HG02885 (cell line): Measurements from ENCODE around the gene GRAMD4.

Experiments used
- ATAC-seq: cut with Tn5 transposase; IDR thresholded peaks from one replicate; pipeline ENCODE4 v1.9.1; 2021; ENCODE audit warnings: mild to moderate bottlenecking; ENCODE audit not compliant: unreplicated experiment, poor library complexity

The GRAMD4 gene

GRCh38 chr22:46679706-46680269 is 59.6 kb downstream of the GRAMD4 start:
- no peak for ATAC-seq

DNA sequence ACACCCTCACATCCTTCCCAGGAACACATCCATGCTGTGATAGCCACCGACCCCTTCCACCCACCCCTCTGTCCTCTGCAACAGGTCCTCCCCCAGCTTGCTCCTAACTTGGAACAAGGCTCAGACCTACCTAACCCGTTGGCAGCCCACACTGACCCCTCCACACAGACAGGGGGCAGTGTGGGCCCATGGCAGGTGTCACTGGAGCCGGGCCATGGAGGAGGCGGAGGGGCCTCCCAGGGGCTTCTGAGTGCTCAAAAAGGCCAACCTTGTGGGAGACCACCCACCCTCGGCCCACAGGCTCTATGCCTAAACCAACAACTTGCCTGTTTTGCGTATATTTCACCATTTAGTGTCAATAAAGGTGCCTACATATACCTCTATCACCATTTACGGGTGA is 60.8 kb downstream of the GRAMD4 start:
- ATAC-seq = no peak

DNA sequence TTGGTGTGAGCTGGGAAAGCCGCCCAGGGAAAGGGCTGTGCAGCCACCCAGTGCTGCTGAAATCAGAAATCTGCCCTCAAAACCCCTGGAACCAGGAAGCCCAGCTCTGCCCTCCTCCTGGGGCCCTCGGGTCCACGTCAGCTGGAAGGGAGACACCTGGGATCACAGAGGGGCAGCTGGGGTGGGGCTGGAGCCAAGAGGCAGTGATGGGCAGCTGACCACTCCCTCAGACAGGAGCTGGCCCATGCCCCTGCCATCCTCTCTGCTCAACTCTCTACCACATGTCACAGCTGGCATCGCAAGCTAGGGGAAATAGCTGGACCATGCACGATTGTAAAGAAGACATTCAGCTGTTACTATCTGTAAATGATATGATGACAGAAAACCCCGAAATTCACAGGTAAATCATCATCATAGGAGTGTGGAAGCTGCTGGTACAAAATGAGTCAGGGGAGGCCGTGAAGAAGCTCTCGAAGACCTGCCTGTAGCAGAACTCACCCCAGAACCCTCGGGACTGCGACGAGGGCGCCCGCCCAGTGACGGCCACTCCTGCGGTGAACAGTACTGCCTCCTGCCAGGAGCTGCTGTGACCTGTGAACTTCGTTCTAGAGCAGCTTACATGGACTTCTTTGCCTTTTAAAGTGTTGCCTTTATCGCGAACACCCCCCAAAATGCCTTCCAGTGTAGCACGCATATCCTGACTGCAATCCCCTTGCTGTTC is 62.0 kb downstream of the GRAMD4 start:
- ATAC-seq = no peak

GRCh38 chr22:46684706-46685105 is 64.5 kb downstream of the GRAMD4 start:
- peak; percentile 58 for ATAC-seq

DNA sequence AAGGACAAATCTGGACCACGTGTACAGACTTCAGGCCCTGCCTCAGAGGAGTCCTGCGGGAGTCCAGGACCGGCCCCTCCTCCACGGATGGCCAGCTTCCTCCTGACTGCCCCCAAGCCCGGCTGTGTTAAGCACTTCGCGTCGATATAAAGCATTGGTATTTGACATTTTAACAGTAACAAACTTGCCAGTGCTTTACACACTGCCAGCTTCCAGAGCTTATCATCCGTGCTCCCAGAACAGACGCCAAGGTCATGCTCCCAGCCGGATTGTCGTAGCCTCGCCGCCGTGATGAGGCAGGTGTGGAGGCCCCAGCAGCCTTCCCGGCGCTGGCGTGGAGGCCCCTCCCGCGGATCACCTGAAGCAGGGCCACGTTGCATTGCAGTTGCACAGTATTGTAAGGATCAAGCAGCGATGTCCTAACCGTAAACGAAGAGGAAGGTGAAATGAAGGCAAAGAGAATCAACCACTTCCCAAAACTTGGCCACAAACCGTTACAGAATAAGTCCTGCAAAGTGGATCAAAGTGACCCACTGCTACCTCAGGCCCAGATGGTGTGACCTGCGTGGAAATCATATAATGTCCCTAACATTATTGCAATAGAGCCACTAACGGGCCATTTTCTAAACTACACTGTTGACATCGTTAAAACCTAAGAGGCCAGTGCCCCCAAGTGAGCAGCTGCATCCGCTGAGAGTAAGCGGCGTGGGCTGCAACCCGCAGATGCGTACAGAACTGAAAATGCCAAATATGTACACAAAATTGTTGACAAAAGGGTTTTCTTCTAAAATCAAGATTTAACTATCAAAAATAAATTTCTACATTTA is 66.2 kb downstream of the GRAMD4 start:
- ATAC-seq = no peak

GRCh38 chr22:46687048-46687444 is 66.9 kb downstream of the GRAMD4 start:
- ATAC-seq = no peak

- ATAC-seq = no peak
These were observed 67.3 kb downstream of the GRAMD4 start for GRCh38 chr22:46687460-46687859.

DNA sequence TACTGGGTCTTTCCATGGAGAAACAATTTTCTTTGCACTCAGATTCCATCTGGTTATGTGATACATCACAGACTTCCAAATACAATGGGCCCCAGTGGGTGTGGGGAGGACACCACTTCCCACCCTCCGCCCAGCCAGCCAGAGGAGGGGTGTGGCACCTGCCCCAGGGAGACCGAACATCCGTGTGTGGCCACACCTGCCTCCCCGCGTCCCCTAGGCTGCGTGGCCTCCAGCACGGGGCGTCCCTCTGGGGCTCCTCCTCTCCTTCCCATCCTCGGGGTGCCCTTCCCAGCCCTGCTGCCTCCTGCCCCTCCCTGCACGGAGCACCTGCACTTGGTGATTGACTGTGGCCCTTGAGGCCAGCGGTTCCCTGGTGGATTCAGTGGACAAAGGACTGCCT is 68.8 kb downstream of the GRAMD4 start:
- ATAC-seq = no peak

- ATAC-seq = no peak
These were observed 70.0 kb downstream of the GRAMD4 start for GRCh38 chr22:46690146-46690545.

DNA sequence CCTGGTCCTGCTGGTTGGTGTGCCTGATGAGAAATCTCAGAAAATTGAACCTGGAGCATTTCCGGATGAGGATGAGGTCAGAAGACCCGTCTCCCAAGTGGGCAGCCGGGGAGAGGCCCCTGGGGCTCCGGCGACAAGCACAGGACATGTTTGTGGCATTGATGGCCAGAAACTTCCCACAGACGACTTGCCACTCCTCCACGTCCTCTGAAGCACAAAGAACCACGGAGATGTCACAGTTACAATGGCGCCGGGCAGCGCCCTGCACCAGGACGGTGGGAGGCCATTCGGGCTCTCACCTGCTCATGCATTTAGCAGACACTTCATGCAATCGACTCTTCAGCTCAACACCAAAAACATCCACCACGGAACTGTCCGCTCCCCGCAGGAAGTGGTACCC is 71.4 kb downstream of the GRAMD4 start:
- no peak for ATAC-seq

GRCh38 chr22:46693634-46694415 is 73.6 kb downstream of the GRAMD4 start:
- no peak for ATAC-seq

GRCh38 chr22:46694416-46695170 is 74.4 kb downstream of the GRAMD4 start:
- no peak for ATAC-seq

DNA sequence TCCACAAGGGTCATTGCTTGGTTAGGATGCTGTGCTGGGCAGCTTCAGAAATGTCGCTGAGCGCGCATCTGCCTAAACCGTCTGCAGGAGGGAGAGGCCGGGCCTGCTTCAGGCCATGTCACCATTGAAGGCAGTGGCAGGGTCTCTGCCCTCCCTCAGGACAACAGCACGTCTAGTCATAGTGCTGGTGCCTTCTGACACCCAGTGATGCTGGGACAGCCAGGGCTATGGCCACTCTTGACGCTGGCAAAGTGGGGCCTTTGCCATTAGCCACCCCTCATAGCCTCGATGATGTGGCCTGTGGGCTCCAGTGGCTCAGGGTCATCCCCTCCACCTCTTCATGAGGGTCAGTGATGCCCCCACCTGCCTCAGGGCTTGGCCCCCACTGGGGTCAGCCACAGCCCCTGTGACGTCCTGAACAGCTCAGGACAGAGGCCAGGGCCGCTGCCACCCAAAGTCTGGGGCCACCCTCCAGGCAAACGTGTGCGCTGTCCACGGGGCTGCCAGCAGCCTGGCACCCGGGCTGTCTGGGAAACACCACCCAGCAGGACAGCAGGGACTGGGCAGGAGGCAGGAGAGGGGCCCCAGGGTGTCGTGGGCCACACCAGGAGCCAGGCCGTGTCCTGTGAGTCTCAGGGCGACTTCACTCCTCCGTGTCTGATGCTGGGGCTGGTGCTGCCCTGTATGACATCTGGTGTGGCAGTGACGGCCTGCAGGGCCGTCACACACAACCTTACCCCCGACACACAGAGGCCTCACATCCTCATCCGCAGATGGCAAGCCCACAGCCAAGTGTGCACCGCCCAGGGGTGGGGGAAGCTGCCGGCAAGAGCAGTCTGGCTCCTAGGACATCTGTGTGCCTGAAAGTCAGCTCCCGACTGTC is 75.4 kb downstream of the GRAMD4 start:
- no peak for ATAC-seq

DNA sequence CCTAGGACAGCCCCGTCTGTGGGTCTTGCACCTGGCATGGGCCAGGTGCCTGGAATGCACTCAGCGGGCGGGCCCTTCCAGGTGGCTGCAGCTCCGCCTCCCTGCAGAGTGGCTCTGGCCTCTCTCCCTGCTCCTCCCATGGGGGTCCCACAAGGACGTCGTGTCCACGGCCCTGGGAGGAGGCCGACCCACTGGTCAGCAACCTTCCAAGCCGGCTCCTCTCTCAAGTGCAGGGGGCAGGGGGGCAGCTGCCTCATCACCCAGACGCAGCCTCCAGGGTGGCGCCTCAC is 76.0 kb downstream of the GRAMD4 start:
- ATAC-seq = no peak

- no peak for ATAC-seq
These were observed 76.4 kb downstream of the GRAMD4 start for GRCh38 chr22:46696614-46697013.

- no peak for ATAC-seq
These were observed 77.8 kb downstream of the GRAMD4 start for GRCh38 chr22:46697811-46698515.

DNA sequence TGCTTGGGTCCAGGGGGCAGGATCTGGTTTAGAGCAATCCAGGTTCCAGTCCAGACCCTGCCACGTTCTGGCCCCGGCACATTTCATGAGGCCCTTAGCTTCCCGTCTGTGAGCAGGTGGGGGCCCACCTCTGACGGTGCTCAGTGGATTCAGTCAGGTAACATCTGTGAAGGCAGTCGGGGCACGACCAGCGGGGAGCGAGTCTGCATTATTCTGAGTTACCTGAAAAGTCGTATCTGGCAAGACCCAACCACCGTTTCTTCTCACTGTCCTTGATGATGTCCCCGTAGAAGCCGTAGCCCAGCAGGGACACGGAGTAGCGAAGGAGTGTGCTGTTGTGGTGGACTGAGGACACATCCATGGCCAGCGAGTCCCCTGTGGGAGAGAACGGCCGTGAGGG is 78.9 kb downstream of the GRAMD4 start:
- no peak for ATAC-seq

- no peak for ATAC-seq
These were observed 81.1 kb downstream of the GRAMD4 start for GRCh38 chr22:46701262-46701661.
